Measurements from ENCODE around the gene TAF1B. TPM values are rescaled to one million over a fixed set of nuclear protein-coding genes. Genes with fewer than 3 reads are reported as not detected.

Gene TAF1B
- total RNA-seq, 6 experiments from 2014 or later, result 4.8 to 8.1 (median 6.6) TPM

DNA sequence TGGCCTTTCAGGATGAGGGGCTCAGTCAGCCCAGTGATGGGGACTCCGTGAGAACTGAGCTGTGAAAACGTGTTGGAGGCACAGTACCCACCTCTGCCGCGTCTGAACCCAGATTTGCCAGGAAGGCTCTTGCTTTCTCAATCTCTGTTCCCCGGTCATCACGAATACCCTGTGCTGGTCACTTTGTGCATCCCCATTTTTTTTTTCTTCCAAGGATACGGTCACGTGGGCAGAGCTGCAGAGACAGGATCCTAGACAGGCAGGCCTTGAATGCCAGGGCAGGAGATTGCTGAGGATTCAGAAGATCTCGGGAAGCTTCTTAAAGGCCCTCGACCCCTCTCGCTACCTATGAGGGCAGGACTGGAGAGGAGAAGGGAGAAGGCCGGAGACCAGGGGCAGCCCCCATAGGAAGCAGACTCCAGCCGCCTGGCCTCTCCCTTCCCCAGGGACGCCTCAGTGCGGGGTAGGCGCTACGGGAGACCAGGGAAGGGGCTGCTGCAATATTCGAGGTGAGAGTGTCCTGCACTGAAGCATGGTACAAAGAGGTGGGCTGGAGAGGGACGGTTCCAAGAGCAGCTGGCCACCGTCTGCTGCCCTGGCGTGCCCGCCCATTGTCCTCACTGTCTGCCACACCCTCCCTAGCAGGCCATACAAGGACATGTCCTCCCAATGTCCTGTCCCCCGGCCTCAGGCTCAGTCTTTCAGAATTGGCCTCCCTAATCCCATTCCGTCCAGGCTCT is 29.0 kb upstream of the TAF1B start:
- intact Hi-C loops (cut with DNase I), result no loop called here
- no peaks in the 10 kb centered on the region for H3K36me3 ChIP-seq
- WGBS (ENCODE audit: insufficient coverage, low coverage, low lambda C conversion rate, missing lambda C conversion rate), result 45% methylated on average over 16 of the region's 24 CpGs
- no peaks in the 10 kb centered on the region for H3K9me3 ChIP-seq
- DNase-seq (peak in 1 of 3 donors; percentile 42), ATAC-seq (peak in 1 of 4 donors; percentile 40)
- H3K27ac ChIP-seq, result no peak overlapping the region
- no peak overlapping the region for H3K4me3 ChIP-seq
- H3K4me1 ChIP-seq, result peaks cover 0 to 5% (median 0%) of the 10 kb centered on the region in 4 donors
- TF ChIP-seq POLR2A (IDR thresholded peaks at IDR 0.05), result no peak
- TF ChIP-seq, protein P1, sequence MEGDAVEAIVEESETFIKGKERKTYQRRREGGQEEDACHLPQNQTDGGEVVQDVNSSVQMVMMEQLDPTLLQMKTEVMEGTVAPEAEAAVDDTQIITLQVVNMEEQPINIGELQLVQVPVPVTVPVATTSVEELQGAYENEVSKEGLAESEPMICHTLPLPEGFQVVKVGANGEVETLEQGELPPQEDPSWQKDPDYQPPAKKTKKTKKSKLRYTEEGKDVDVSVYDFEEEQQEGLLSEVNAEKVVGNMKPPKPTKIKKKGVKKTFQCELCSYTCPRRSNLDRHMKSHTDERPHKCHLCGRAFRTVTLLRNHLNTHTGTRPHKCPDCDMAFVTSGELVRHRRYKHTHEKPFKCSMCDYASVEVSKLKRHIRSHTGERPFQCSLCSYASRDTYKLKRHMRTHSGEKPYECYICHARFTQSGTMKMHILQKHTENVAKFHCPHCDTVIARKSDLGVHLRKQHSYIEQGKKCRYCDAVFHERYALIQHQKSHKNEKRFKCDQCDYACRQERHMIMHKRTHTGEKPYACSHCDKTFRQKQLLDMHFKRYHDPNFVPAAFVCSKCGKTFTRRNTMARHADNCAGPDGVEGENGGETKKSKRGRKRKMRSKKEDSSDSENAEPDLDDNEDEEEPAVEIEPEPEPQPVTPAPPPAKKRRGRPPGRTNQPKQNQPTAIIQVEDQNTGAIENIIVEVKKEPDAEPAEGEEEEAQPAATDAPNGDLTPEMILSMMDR (IDR thresholded peaks at IDR 0.05), result peak in 1 of 4 donors; percentile 2
- H3K27me3 ChIP-seq, result no peaks in the 10 kb centered on the region

DNA sequence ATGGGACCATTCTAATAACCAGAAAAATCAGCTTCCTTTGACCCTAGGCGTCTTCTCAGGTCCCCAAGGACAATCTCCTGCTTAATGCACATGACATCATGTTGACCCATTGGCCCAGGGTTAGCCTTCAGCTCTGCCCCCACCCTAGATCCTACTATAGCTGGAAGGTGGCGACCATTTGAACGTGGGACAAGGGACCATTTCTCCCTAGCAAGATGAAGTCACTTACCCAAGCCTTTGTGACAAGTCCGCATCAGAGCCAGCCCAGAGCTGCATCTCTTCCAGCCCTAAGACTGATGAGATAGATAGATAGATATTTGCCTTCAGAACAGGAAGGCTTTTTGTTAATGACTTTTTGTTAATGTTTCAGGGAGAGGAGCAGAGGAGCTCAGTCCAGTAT is 28.2 kb upstream of the TAF1B start:
- intact Hi-C loops (cut with DNase I), result no loop called here
- no peak for DNase-seq
- H3K27me3 ChIP-seq, result no peaks in the 10 kb centered on the region
- H3K36me3 ChIP-seq, result no peaks in the 10 kb centered on the region
- H3K4me3 ChIP-seq, result no peak overlapping the region
- no peak for ATAC-seq
- peaks cover 0 to 5% (median 0%) of the 10 kb centered on the region in 4 donors for H3K4me1 ChIP-seq
- H3K27ac ChIP-seq, result no peak overlapping the region
- TF ChIP-seq POLR2A (IDR thresholded peaks at IDR 0.05), result no peak
- TF ChIP-seq, protein P1 (IDR thresholded peaks at IDR 0.05), result no peak
- WGBS (ENCODE audit: insufficient coverage, low coverage, low lambda C conversion rate, missing lambda C conversion rate), result 93% methylated on average over 3 of the region's 4 CpGs
- no peaks in the 10 kb centered on the region for H3K9me3 ChIP-seq

DNA sequence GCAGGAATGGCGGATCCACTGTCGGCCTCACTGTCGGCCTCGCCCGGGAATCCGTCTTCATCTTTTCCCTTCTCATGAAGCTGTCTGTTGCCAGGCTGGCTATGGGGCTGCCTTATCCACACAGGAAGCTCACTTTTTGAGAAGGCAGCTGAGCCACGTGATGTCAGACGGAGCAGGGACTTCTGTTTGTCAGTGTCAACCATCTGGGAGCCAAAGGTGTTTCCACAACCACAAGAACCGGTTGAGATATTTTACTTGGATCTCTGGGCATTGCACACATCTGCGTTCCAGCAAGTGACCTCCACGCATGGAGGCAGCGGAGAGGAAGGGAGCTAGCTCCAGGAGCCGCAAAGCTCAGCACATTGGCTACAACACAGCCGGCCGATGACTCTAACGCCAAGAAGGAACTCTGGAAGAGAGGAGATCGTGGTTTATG is 27.4 kb upstream of the TAF1B start:
- intact Hi-C loops (cut with DNase I), result no loop called here
- Histone ChIP-seq H3K27me3 (no peaks in the 10 kb centered on the region), H3K4me1 (peaks cover 0 to 5% (median 0%) of the 10 kb centered on the region in 4 donors), H3K27ac (no peak overlapping the region), H3K9me3 (no peaks in the 10 kb centered on the region), H3K4me3 (no peak overlapping the region), H3K36me3 (no peaks in the 10 kb centered on the region)
- DNase-seq (no peak), ATAC-seq (no peak)
- TF ChIP-seq POLR2A (IDR thresholded peaks at IDR 0.05), result no peak
- TF ChIP-seq, protein P1 (IDR thresholded peaks at IDR 0.05), result no peak
- 60% methylated on average over 4 of the region's 17 CpGs for WGBS (ENCODE audit: insufficient coverage, low coverage, low lambda C conversion rate, missing lambda C conversion rate)

DNA sequence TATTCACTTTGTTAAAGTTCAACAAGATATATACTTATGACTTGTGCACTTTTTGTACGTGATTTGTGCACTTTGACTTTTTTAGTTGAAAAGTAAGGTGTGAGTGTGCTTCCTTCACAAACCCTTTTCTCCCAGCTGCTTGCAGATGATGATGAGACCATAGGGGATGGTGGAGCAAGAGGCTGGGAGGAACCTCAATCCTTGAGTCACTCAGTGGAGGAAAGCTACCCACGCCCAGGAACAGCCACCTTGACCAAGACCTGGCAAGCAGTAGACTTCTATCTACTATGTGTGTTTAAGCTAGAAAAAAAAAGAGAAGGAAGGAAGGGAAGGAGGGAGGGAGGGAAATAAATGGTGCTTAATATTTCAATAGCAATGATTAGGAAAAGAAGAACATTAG is 25.2 kb upstream of the TAF1B start:
- H3K4me3 ChIP-seq, result no peak overlapping the region
- H3K36me3 ChIP-seq, result no peaks in the 10 kb centered on the region
- H3K27ac ChIP-seq, result no peak overlapping the region
- no peaks in the 10 kb centered on the region for H3K27me3 ChIP-seq
- DNase-seq (no peak), ATAC-seq (no peak)
- 68% methylated on average over 2 of the region's 2 CpGs for WGBS (ENCODE audit: insufficient coverage, low coverage, low lambda C conversion rate, missing lambda C conversion rate)
- TF ChIP-seq, protein P1 (IDR thresholded peaks at IDR 0.05), result no peak
- no peak for TF ChIP-seq POLR2A (IDR thresholded peaks at IDR 0.05)
- H3K4me1 ChIP-seq, result peaks cover 0 to 5% (median 0%) of the 10 kb centered on the region in 4 donors
- no peaks in the 10 kb centered on the region for H3K9me3 ChIP-seq
- intact Hi-C loops (cut with DNase I), result no loop called here
